Activated gamma-delta T cell treated with Interleukin-2 at 50 U/mL for 16 hours (primary cell): ENCODE measurements around the gene RASGRP4.
"Not testable (repeated sequence)": the region's sequence is repeated elsewhere in the genome, so short reads cannot be mapped to it uniquely, and the experiment has no call there.

ENCODE experiments used
- DNase-seq: peaks from one replicate; pipeline ENCODE4 v3.0.0-alpha.2; 2020

RASGRP4 gene, protein sequence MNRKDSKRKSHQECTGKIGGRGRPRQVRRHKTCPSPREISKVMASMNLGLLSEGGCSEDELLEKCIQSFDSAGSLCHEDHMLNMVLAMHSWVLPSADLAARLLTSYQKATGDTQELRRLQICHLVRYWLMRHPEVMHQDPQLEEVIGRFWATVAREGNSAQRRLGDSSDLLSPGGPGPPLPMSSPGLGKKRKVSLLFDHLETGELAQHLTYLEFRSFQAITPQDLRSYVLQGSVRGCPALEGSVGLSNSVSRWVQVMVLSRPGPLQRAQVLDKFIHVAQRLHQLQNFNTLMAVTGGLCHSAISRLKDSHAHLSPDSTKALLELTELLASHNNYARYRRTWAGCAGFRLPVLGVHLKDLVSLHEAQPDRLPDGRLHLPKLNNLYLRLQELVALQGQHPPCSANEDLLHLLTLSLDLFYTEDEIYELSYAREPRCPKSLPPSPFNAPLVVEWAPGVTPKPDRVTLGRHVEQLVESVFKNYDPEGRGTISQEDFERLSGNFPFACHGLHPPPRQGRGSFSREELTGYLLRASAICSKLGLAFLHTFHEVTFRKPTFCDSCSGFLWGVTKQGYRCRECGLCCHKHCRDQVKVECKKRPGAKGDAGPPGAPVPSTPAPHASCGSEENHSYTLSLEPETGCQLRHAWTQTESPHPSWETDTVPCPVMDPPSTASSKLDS

GRCh38 chr19:38425810-38426466 is at the start of gene RASGRP4:
Gene RASGRP4 (minus strand): TSS chr19:38426219. CDS start chr19:38426091, 128 bp downstream.
- DNase-seq, result no peak

DNA sequence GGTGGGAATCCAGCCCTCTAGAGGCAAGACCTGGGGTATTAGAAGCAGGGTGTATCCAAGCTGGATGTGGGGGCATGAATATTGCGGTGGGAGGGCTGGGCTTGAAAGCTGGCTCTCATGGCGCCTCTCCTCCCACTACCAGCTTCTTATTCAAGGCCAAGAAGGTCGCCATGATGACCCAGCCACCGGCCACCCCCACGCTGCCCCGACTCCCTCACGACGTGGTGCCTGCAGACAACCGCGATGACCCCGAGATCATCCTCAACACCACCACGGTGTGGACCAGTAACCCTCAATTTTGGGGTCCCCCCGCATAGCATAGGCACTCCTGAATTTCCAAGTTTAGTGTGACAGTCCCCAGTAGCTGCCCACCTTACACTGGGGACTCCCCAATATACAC is 49.2 kb upstream of the RASGRP4 start:
- no peak for DNase-seq

GRCh38 chr19:38473201-38473600 is 47.2 kb upstream of the RASGRP4 start:
- DNase-seq, result no peak

DNA sequence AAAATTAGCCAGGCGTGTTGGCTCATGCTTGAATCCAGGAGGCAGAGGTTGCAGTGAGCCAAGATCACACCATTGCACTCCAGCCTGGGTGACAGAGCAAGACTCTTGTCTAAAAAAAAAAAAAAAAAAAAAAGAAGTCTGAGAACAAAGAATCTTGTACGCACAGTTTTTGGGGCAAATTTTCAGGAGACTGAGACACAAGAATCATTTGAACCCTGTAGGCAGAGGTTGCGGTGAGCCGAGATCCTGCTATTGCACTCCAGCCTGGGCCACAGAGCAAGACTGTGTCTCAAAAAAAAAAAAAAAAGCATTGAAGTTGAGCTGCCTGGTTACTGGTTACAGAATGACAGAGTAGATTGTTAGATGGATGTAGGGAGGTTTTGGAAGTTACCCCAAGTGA is 46.7 kb upstream of the RASGRP4 start:
- DNase-seq, result not testable (repeated sequence)

- DNase-seq, result no peak
Measured at GRCh38 chr19:38470788-38471480, 44.9 kb upstream of the RASGRP4 start.

DNA sequence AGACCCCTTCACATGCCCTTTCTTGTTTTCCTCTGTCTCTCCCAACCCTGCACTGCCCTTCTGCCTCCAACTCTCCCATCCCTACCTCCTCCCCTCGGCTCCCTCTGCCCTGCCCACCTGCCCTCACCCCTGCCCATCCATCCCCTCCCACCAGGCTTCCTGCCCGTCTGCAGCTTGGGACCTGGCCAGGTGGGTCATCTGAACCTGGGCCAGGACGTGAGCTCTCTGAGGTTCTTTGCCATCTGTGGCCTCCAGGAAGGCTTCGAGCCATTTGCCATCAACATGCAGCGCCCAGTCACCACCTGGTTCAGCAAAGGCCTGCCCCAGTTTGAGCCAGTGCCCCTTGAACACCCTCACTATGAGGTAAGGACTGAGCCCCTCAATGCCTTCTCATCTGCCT is 43.1 kb upstream of the RASGRP4 start:
- DNase-seq, result no peak

- no peak for DNase-seq
Measured at GRCh38 chr19:38467541-38468525, 41.8 kb upstream of the RASGRP4 start.

DNA sequence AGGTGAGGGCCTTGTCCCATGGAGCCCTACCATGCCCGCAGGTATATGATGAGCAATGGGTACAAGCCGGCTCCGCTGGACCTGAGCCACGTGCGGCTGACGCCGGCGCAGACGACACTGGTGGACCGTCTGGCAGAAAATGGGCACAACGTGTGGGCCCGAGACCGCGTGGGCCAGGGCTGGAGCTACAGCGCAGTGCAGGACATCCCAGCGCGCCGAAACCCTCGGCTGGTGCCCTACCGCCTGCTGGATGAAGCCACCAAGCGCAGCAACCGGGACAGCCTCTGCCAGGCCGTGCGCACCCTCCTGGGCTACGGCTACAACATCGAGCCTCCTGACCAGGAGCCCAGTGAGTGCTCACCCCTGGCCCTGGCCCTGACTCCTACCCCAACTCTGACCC is 40.0 kb upstream of the RASGRP4 start:
- no peak for DNase-seq

GRCh38 chr19:38464421-38465082 is 38.5 kb upstream of the RASGRP4 start:
- no peak for DNase-seq

GRCh38 chr19:38463365-38463764 is 37.3 kb upstream of the RASGRP4 start:
- no peak for DNase-seq

- DNase-seq, result no peak
Measured at GRCh38 chr19:38458991-38459390, 33.0 kb upstream of the RASGRP4 start.

DNA sequence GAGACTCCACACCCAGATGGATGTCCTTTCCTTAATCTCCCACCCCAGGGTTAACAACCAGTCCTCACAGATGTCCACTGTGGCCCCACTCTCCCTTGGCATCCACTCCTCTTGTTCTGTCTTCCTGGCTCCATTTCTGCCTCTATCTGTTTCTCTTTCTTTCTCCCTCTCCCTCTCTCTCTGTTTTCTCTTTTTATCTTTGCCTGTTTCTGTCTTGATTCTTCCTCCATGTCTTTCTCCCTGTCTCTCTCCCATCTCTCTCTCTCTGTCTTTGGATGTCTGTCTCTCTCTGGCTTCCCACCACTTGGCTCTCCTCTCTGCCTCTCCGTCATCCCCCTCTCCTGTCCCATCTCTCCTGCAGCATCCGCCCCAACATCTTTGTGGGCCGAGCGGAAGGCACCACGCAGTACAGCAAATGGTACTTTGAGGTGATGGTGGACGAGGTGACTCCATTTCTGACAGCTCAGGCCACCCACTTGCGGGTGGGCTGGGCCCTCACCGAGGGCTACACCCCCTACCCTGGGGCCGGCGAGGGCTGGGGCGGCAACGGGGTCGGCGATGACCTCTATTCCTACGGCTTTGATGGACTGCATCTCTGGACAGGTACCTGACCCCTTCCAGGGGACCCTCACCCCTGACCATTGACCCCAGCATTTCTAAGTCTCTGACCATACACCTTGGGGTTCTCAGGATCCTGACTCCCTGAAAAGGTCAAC is 31.8 kb upstream of the RASGRP4 start:
- no peak for DNase-seq

DNA sequence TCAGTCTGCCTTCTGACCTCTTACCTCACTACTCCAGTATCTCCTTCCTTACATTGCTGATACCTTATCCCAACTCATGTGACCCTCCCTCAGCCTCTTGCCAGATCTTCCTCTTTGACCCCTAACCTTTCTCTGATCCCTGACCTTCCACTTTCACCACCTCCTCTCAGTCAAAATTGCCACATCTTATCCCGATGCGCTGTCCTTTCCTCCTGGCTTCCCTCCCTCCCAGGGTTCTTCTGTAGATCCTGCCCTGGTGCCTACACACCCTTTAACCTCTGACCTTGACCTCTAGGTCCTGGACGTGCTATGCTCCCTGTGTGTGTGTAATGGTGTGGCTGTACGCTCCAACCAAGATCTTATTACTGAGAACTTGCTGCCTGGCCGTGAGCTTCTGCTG is 31.2 kb upstream of the RASGRP4 start:
- no peak for DNase-seq

- DNase-seq, result no peak
Measured at GRCh38 chr19:38455031-38455430, 29.0 kb upstream of the RASGRP4 start.

GRCh38 chr19:38453596-38453995 is 27.6 kb upstream of the RASGRP4 start:
- DNase-seq, result no peak

DNA sequence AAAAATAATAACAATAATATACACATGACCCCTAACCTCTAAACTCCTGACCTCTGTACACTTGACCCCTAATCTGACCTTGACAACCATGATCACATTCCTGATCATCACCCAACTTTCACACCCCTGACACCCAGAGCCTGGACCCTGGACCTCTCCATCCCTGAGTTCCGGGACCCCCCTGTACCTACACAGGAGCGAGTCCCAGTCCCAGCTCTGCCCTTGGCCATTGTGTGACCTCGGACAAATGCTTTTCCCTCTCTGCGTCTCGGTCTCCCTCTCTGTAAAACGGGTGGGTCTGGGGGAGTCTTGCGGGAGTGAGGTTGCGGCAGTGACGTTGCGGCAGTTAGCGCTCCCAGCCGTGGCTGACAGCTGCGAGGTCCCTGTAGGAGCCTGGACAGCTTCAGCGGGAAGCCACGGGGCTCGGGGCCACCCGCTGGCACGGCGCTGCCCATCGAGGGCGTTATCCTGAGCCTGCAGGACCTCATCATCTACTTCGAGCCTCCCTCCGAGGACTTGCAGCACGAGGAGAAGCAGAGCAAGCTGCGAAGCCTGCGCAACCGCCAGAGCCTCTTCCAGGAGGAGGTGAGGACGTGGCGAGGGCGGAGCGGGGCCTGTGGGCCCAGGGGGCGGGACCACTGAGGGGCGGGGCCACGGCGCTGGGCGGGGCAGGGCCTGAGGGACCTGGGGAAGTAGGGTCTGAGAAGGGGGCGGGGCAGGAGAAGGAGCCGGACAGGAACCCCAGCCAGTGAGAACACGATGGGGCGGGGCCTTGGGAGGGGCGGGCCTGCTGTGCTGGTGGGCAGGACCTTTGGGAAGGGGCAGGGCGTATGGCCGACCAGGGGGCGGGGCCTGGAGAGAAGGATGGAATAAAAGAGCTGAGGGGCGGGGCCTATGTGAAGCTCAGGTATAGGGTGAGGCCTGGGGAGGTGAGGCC is 26.7 kb upstream of the RASGRP4 start:
- no peak for DNase-seq

- no peak for DNase-seq
Measured at GRCh38 chr19:38451629-38452028, 25.6 kb upstream of the RASGRP4 start.

DNA sequence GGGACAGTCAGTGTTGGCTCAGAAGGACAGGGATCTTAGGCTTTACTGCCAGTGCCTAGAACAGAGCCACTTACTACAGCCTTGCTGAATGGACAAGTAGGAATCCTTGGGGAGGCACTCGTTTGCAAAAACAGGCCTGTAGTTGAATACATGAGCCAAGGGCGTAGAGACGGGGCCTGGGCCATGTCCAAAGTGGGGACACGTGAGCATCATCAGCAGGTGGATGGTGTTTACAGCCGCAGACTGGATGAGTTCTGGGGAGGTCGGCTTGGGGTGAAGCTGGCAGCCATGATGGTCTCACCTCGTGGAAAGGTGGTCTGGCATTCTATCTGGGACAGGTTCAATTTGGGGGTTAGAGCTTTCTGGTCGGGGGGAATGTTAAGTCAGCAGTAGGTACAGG is 25.0 kb upstream of the RASGRP4 start:
- DNase-seq, result no peak

DNA sequence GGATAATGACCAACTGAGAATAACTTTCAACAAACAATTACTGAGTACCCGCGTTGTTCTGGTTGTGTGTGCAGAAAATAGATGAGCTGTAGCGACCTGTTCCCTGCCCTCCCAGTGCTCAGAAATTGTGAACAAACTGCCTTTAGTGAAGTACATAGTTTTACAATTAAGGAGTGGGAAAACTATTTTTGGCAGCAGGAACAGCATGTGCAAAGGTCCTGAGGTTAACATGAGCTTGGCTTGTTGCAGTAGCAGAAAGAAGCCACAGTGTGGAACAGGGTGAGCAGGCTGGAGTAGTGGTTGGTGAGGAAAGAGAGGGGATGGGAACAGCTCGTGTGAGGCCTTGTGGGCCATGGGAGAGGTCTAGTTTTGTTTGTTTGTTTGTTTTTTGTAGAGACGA is 23.5 kb upstream of the RASGRP4 start:
- DNase-seq, result no peak

- DNase-seq, result no peak
Measured at GRCh38 chr19:38448225-38448624, 22.2 kb upstream of the RASGRP4 start.
